Lower leg skin (tissue), 3 donors: ENCODE data around the gene IL1RAP.

ENCODE experiments used
- CTCF ChIP-seq, 3 donors: fragments of 450-650 bp; IDR thresholded peaks; one replicate each; pipeline ENCODE4 v1.5.1; 2016; ENCODE audit warnings: antibody characterized with exemption in 3 of 3, mild to moderate bottlenecking in 3 of 3, moderate library complexity in 2 of 3
- POLR2A ChIP-seq, 2 donors: fragments of 450-650 bp; IDR thresholded peaks; one replicate each; pipeline ENCODE4 v1.6.1; 2016 to 2017; ENCODE audit warnings: antibody characterized with exemption in 2 of 2, mild to moderate bottlenecking in 1 of 2, moderate library complexity in 1 of 2

DNA sequence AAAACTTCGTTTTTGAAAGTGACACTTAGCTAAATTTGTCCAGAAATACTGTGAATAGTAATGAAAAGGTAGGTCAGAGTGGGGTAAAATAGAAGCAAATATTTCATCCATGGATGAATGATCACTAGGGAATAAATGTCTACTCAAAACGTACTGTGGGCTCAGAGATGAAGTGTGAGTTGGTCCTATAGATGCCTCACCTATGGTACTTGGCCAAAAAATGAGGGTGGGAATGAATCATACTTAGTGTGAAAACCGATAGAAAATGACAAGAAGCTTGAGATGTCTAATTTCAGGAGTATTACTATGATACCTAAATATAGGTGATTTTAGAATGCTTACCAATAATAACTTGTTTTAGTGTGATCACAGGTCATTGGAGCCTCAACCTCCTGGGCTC lies 192.7 kb downstream of the IL1RAP start:
- TF ChIP-seq CTCF (IDR thresholded peaks at IDR 0.05), result no peak
- no peak for TF ChIP-seq POLR2A (IDR thresholded peaks at IDR 0.05)
